Colonic mucosa (tissue), 4 donors: ENCODE results near the gene CADPS. TPM values are rescaled to one million over a fixed set of nuclear protein-coding genes. Genes with fewer than 3 reads are reported as not detected.

Experiments used
- DNase-seq: peaks from one replicate; pipeline ENCODE4 v3.0.0-alpha.2; 2020
- H3K27ac ChIP-seq: fragments of 200-600 bp; one replicate; pipeline ENCODE4 v1.8.0; 2021
- H3K27me3 ChIP-seq: fragments of 200-600 bp; one replicate; pipeline ENCODE4 v1.8.0; 2021
- H3K36me3 ChIP-seq: fragments of 200-600 bp; one replicate; pipeline ENCODE4 v1.8.0; 2021
- H3K4me1 ChIP-seq: fragments of 200-600 bp; one replicate; pipeline ENCODE4 v1.8.0; 2021; ENCODE audit warnings: mild to moderate bottlenecking
- H3K4me3 ChIP-seq: fragments of 200-600 bp; one replicate; pipeline ENCODE4 v1.8.0; 2021
- H3K9ac ChIP-seq, 2 donors: one replicate each; pipeline ENCODE4 v1.7.0; 2013; ENCODE audit warnings: control low read depth in 2 of 2, low read depth in 2 of 2, low read length in 2 of 2
- H3K9me3 ChIP-seq: fragments of 200-600 bp; one replicate; pipeline ENCODE4 v1.8.0; 2021
- intact Hi-C: fragments of 100-400 bp; cut with DNase I; formaldehyde crosslinking; loops from one replicate; pipeline ENCODE4 v1.14.1; 2022
- total RNA-seq, 2 donors: library from RNA; stranded (reverse); fragmentation: NEBNext Ultra II Directional in 1 of 2; extraction: Animal tissue kit (Norgen Biotek cat#: 25700) in 1 of 2; gene quantifications; one replicate each; pipeline ENCODE4 v1.2.1, GENCODE V29; 2021
- TF ChIP-seq, protein P1 (sequence below): fragments of 200-600 bp; IDR thresholded peaks from one replicate; pipeline ENCODE4 v1.8.0; 2022; ENCODE audit warnings: antibody characterized with exemption, mild to moderate bottlenecking
- donor health status: healthy.
- donor health status: DM: no; HTN: no; CAD: no.
- donor health status: DM: no; HTN: no; CAD: no.

The CADPS gene
- total RNA-seq, 2 donors from 2014 or later = 2.9 to 6.1 TPM

DNA sequence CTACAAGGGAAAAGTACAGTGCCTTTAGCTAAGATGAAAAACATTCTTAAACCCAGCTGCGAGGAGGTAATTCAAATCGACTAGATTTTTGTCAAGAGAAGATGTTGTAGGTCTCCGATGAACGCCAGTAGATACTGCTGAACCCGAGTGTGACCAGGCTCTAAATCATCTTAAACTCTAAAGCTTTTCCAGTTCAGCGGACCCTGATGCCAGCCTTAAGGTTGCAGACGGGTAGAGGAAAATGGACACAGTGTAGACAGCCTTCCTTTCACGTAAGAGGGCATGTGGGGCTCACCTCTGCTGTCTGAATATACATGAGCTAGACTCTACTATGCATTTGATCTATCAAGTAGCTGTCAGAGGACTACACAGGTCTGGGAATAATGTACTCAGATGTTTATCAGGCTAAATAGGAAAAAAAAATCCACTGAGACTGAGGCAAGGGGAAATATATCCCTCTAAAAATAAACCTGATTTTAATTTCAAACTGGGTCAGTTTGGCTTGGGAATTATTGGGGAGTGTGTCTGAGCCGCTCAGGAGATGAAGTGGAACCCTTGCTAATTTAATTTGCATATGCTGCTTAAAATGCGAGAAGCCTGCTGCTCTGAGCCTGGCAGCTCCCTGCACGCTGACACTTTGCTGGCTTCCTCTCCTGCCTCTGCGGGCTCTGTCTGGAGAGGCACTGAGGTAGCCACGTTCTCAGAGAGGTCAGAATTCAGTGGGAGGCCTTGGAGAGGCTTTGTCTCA is 151.9 kb downstream of the CADPS start:
- no peak for DNase-seq
- Histone ChIP-seq H3K4me3 (no peak overlapping the region), H3K4me1 (no peaks in the 10 kb centered on the region), H3K9me3 (no peaks in the 10 kb centered on the region), H3K27me3 (no peaks in the 10 kb centered on the region), H3K36me3 (no peaks in the 10 kb centered on the region), H3K9ac (no peak overlapping the region), H3K27ac (no peak overlapping the region)
- TF ChIP-seq, protein P1, sequence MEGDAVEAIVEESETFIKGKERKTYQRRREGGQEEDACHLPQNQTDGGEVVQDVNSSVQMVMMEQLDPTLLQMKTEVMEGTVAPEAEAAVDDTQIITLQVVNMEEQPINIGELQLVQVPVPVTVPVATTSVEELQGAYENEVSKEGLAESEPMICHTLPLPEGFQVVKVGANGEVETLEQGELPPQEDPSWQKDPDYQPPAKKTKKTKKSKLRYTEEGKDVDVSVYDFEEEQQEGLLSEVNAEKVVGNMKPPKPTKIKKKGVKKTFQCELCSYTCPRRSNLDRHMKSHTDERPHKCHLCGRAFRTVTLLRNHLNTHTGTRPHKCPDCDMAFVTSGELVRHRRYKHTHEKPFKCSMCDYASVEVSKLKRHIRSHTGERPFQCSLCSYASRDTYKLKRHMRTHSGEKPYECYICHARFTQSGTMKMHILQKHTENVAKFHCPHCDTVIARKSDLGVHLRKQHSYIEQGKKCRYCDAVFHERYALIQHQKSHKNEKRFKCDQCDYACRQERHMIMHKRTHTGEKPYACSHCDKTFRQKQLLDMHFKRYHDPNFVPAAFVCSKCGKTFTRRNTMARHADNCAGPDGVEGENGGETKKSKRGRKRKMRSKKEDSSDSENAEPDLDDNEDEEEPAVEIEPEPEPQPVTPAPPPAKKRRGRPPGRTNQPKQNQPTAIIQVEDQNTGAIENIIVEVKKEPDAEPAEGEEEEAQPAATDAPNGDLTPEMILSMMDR = no peak
- intact Hi-C loops = no loop called here

DNA sequence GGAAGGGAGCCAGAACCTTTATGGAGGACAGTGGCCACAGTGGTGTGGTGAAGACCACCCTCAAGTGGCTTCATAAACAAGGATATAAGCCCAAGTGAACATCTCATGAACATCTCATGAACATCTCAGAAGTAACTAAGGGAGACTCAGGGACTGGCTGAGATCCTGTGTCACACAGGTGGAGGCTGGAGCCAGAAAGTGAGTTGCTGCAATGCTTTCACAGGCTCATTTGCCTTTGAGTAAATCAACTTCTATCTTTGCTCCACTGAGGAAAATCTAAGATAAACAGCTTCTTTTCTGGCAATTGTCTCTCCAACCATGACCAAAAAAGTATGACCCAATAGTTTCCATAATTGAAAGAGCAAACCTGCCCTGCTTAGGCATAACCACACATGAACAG is 152.9 kb downstream of the CADPS start:
- intact Hi-C loops = no loop called here
- Histone ChIP-seq H3K27ac (no peak overlapping the region), H3K4me3 (no peak overlapping the region), H3K27me3 (no peaks in the 10 kb centered on the region), H3K36me3 (no peaks in the 10 kb centered on the region), H3K9me3 (no peaks in the 10 kb centered on the region), H3K9ac (no peak overlapping the region), H3K4me1 (no peaks in the 10 kb centered on the region)
- TF ChIP-seq, protein P1 = no peak
- DNase-seq = no peak

DNA sequence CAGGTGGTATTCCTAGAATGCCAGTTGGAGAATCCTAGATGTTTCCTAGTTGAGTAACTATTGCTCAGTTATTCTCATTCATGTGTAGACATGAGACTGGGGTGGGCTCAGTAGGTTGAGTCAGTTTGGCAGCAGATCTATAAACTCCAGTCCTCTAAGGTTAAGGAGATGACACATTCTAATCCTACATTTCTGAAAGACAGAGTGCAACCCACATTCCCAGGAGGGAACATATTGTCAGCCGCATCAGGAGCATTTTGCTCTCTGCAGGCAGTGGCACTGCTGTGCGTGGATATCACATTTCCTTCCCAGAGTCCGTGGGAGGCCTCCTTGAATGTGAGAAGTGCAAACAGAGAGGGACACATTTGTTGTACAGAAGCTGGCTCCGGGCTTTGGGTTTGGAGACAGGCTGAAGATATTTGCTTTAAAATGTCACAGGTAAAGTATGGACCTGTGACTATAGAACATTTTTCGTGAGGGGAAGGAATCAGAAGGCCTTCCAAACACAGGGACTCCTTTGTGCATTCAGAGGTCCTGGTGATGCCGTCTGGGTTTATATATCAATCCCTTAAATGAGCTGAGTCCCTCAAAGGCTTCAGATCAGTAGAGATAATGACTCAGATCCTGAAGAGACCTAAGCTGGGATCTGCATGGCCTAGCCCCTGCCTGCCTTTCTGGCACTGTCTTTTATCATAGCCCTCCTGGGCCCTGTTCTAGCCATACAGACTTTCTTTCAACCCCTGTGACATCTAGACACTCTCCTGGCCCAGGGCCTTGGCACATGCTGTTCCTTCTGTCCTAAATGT is 156.5 kb downstream of the CADPS start:
- Histone ChIP-seq H3K4me1 (no peaks in the 10 kb centered on the region), H3K36me3 (no peaks in the 10 kb centered on the region), H3K4me3 (no peak overlapping the region), H3K9me3 (no peaks in the 10 kb centered on the region), H3K9ac (no peak overlapping the region), H3K27ac (no peak overlapping the region), H3K27me3 (no peaks in the 10 kb centered on the region)
- intact Hi-C loops = no loop called here
- TF ChIP-seq, protein P1 = no peak
- no peak for DNase-seq

DNA sequence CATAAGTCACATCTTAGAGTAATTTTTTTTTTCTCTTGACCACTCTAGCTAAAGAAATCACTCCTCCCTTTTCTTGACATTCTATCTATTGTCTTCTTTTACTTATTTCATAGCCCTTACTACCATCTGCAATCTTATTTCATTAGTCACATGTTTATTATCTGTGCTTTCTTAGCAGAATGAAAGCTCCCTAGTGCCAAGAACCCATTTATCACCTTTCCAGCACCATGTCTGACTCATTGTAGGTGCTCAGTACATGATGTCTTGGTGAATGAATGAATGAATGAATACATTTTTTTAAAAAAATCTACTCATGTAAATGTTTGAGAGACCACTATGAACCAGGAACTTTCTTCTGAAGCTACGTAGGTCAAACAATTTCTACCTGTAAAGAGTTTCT is 157.2 kb downstream of the CADPS start:
- Histone ChIP-seq H3K4me3 (no peak overlapping the region), H3K9me3 (no peaks in the 10 kb centered on the region), H3K27ac (no peak overlapping the region), H3K27me3 (no peaks in the 10 kb centered on the region), H3K4me1 (no peaks in the 10 kb centered on the region), H3K36me3 (no peaks in the 10 kb centered on the region), H3K9ac (no peak overlapping the region)
- no peak for DNase-seq
- intact Hi-C loops = no loop called here
- TF ChIP-seq, protein P1 = no peak

DNA sequence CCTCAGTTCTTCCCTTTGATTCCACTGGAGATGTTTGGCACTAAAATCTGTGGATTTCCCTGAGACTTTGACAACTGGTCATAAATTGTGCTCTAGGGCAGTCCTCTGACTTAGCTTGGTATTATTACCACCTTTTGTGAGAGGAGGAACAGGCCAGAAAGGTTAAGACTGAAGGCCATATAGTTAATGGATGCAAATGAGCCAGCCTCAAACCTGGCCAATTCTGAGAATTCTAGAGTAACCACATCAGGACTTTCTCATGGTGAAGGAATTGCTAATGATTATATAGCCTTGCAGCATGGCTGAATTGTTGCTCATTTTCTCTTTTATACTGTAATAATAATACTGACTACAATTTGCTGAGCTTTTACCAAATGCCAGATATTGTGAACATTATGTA is 162.5 kb downstream of the CADPS start:
- H3K4me1 ChIP-seq = no peaks in the 10 kb centered on the region
- no peaks in the 10 kb centered on the region for H3K9me3 ChIP-seq
- no peak for DNase-seq
- intact Hi-C loops = no loop called here
- no peaks in the 10 kb centered on the region for H3K36me3 ChIP-seq
- no peak overlapping the region for H3K9ac ChIP-seq
- no peak overlapping the region for H3K27ac ChIP-seq
- no peaks in the 10 kb centered on the region for H3K27me3 ChIP-seq
- no peak overlapping the region for H3K4me3 ChIP-seq
- TF ChIP-seq, protein P1 = no peak
